ENCODE results near the gene SACM1L.

Gene SACM1L

DNA sequence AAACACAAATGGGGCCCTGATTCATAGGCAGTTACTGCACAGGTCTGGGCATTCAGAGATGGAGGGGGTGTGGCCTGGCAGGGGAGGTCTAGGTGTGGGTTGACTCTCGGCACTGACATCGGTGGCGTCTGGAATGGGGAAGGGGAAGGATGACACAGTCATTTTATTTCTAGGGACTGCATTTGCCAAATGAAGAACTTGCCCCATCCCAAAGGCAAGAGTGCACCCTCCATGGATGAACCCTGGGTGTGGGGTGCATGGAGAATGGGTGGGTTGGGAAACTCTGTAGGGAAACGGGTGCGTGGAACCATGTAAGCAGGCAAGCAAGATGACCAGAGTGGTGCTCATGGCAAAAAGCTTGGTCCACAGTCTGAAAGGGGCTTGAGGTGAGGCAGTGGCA is 82.6 kb downstream of the SACM1L start:
- H2AFZ ChIP-seq (ENCODE audit: low read length, unreplicated experiment) = no peak overlapping the region
- H3K36me3 ChIP-seq (ENCODE audit: insufficient read depth, low read length) = no peaks in the 10 kb centered on the region
- no peaks in the 10 kb centered on the region for H3K4me1 ChIP-seq (ENCODE audit: control insufficient read depth, insufficient read depth, low read length, unreplicated experiment)
- H3K79me2 ChIP-seq (ENCODE audit: control insufficient read depth, insufficient read depth, low read length, unreplicated experiment) = no peaks in the 10 kb centered on the region
- H3K27ac ChIP-seq (ENCODE audit: low read depth, low read length) = no peak overlapping the region
- no peak overlapping the region for H3K4me3 ChIP-seq (ENCODE audit: low read depth, low read length)
- H3K27me3 ChIP-seq (ENCODE audit: insufficient read depth, low read length) = peaks cover 95% of the 10 kb centered on the region

DNA sequence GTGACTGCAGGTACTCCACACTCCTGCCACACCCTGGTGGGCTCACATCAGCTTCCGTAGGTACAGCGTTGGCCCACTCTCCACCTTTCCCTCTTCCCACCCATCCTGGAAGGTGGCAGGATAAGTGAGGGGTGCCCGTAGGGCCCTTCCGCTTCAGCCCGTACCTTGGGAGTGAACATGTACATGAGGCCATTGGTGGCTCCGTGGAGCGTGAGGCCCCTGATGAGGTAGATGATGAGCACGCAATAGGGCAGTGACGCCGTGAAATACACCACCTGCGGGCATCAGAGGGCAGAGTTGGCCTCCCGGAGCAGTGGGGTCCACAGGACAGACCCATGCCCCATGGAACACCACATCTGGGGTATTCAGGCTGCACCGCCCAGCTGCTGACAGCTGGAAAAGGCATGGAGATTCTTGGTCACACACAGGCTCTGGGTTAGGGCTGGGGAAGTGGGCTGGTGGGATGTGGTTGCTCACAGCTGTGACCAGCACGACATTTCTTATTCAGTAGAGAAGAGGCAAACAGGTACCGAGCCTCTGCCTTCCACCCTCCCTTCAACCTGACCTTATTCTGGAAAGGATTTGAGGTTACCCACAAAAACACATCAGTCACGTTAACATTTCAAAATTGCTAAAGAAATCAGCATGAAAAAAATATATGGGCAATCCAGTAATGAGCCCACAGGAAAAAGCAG is 83.3 kb downstream of the SACM1L start:
- H3K36me3 ChIP-seq (ENCODE audit: insufficient read depth, low read length) = no peaks in the 10 kb centered on the region
- H3K27ac ChIP-seq (ENCODE audit: low read depth, low read length) = no peak overlapping the region
- no peaks in the 10 kb centered on the region for H3K4me1 ChIP-seq (ENCODE audit: control insufficient read depth, insufficient read depth, low read length, unreplicated experiment)
- H3K4me3 ChIP-seq (ENCODE audit: low read depth, low read length) = no peak overlapping the region
- peaks cover 94% of the 10 kb centered on the region for H3K27me3 ChIP-seq (ENCODE audit: insufficient read depth, low read length)
- no peaks in the 10 kb centered on the region for H3K79me2 ChIP-seq (ENCODE audit: control insufficient read depth, insufficient read depth, low read length, unreplicated experiment)
- no peak overlapping the region for H2AFZ ChIP-seq (ENCODE audit: low read length, unreplicated experiment)

GRCh38 chr3:45773072-45773471 is 83.9 kb downstream of the SACM1L start:
- Histone ChIP-seq H3K4me1 (ENCODE audit: control insufficient read depth, insufficient read depth, low read length, unreplicated experiment) (no peaks in the 10 kb centered on the region), H3K27ac (ENCODE audit: low read depth, low read length) (no peak overlapping the region), H3K4me3 (ENCODE audit: low read depth, low read length) (no peak overlapping the region), H2AFZ (ENCODE audit: low read length, unreplicated experiment) (no peak overlapping the region), H3K36me3 (ENCODE audit: insufficient read depth, low read length) (no peaks in the 10 kb centered on the region), H3K79me2 (ENCODE audit: control insufficient read depth, insufficient read depth, low read length, unreplicated experiment) (no peaks in the 10 kb centered on the region), H3K27me3 (ENCODE audit: insufficient read depth, low read length) (peaks cover 90% of the 10 kb centered on the region)

GRCh38 chr3:45773714-45774449 is 84.7 kb downstream of the SACM1L start:
- H3K4me3 ChIP-seq (ENCODE audit: low read depth, low read length) = no peak overlapping the region
- peaks cover 90% of the 10 kb centered on the region for H3K27me3 ChIP-seq (ENCODE audit: insufficient read depth, low read length)
- H3K4me1 ChIP-seq (ENCODE audit: control insufficient read depth, insufficient read depth, low read length, unreplicated experiment) = no peaks in the 10 kb centered on the region
- no peaks in the 10 kb centered on the region for H3K36me3 ChIP-seq (ENCODE audit: insufficient read depth, low read length)
- no peak overlapping the region for H2AFZ ChIP-seq (ENCODE audit: low read length, unreplicated experiment)
- H3K27ac ChIP-seq (ENCODE audit: low read depth, low read length) = no peak overlapping the region
- no peaks in the 10 kb centered on the region for H3K79me2 ChIP-seq (ENCODE audit: control insufficient read depth, insufficient read depth, low read length, unreplicated experiment)

- no peak overlapping the region for H3K4me3 ChIP-seq (ENCODE audit: low read depth, low read length)
- H3K4me1 ChIP-seq (ENCODE audit: control insufficient read depth, insufficient read depth, low read length, unreplicated experiment) = no peaks in the 10 kb centered on the region
- H3K27me3 ChIP-seq (ENCODE audit: insufficient read depth, low read length) = peaks cover 91% of the 10 kb centered on the region
Measured at GRCh38 chr3:45774581-45775521, 85.7 kb downstream of the SACM1L start.

GRCh38 chr3:45775571-45776300 is 86.5 kb downstream of the SACM1L start:
- H3K79me2 ChIP-seq (ENCODE audit: control insufficient read depth, insufficient read depth, low read length, unreplicated experiment) = no peaks in the 10 kb centered on the region
- H3K4me3 ChIP-seq (ENCODE audit: low read depth, low read length) = no peak overlapping the region
- no peaks in the 10 kb centered on the region for H3K36me3 ChIP-seq (ENCODE audit: insufficient read depth, low read length)
- H2AFZ ChIP-seq (ENCODE audit: low read length, unreplicated experiment) = no peak overlapping the region
- H3K27ac ChIP-seq (ENCODE audit: low read depth, low read length) = no peak overlapping the region
- H3K4me1 ChIP-seq (ENCODE audit: control insufficient read depth, insufficient read depth, low read length, unreplicated experiment) = no peaks in the 10 kb centered on the region
- peaks cover 90% of the 10 kb centered on the region for H3K27me3 ChIP-seq (ENCODE audit: insufficient read depth, low read length)

More at GRCh38 chr3:45774581-45775521, 85.7 kb downstream of the SACM1L start:
- H3K79me2 ChIP-seq (ENCODE audit: control insufficient read depth, insufficient read depth, low read length, unreplicated experiment) = no peaks in the 10 kb centered on the region
- no peak overlapping the region for H2AFZ ChIP-seq (ENCODE audit: low read length, unreplicated experiment)
- no peaks in the 10 kb centered on the region for H3K36me3 ChIP-seq (ENCODE audit: insufficient read depth, low read length)
- no peak overlapping the region for H3K27ac ChIP-seq (ENCODE audit: low read depth, low read length)

DNA sequence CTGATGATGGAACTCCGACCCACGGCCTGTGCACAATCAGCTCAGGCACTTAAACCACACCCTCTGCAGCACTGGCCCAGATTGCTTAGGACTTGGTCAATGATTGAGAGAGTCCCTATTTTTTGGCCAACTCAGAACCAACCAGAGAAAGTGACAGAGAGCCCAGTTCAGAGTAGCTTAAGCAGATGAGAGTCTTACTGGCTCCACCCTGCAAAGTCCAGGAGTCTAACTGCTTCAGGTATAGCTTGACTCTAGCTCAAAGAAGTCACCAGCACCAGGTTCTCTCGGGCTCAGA is 87.1 kb downstream of the SACM1L start:
- H3K36me3 ChIP-seq (ENCODE audit: insufficient read depth, low read length) = no peaks in the 10 kb centered on the region
- no peak overlapping the region for H2AFZ ChIP-seq (ENCODE audit: low read length, unreplicated experiment)
- H3K4me3 ChIP-seq (ENCODE audit: low read depth, low read length) = no peak overlapping the region
- no peaks in the 10 kb centered on the region for H3K79me2 ChIP-seq (ENCODE audit: control insufficient read depth, insufficient read depth, low read length, unreplicated experiment)
- H3K27ac ChIP-seq (ENCODE audit: low read depth, low read length) = no peak overlapping the region
- H3K4me1 ChIP-seq (ENCODE audit: control insufficient read depth, insufficient read depth, low read length, unreplicated experiment) = no peaks in the 10 kb centered on the region
- H3K27me3 ChIP-seq (ENCODE audit: insufficient read depth, low read length) = peaks cover 88% of the 10 kb centered on the region

GRCh38 chr3:45776611-45777010 is 87.4 kb downstream of the SACM1L start:
- H2AFZ ChIP-seq (ENCODE audit: low read length, unreplicated experiment) = no peak overlapping the region
- H3K27me3 ChIP-seq (ENCODE audit: insufficient read depth, low read length) = peaks cover 86% of the 10 kb centered on the region
- H3K36me3 ChIP-seq (ENCODE audit: insufficient read depth, low read length) = no peaks in the 10 kb centered on the region
- no peak overlapping the region for H3K27ac ChIP-seq (ENCODE audit: low read depth, low read length)
- no peak overlapping the region for H3K4me3 ChIP-seq (ENCODE audit: low read depth, low read length)
- H3K79me2 ChIP-seq (ENCODE audit: control insufficient read depth, insufficient read depth, low read length, unreplicated experiment) = no peaks in the 10 kb centered on the region
- H3K4me1 ChIP-seq (ENCODE audit: control insufficient read depth, insufficient read depth, low read length, unreplicated experiment) = no peaks in the 10 kb centered on the region

DNA sequence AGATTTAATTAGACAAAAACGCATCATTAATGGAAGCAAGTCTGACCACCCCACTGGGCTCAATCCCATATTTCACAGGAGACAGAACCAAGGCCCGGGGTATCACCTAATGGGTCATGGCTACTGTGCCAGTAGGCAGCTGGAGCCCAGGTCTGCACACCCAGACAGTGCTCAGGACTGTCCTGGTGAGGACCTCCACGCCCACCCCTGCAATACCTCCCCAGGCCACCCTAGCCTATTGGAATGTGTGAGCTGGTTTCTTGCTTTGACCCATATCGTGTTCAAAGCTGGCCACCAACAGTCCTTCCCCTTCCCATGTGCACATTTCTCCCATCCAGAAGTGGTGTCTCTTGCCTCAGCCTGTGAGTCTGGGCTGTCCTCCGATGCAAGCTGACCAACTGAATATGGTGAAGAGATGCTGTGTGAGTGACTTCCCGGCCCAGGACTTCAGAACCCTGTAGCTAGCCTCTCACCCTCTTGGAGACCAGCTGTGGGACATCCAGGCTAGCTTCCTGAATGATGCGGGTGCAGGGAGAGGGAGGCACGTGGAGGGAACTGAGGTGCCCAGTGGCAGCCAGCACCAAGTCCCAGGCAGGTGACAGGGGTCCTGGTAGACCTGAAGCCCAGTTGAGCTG is 88.0 kb downstream of the SACM1L start:
- Histone ChIP-seq H3K27ac (ENCODE audit: low read depth, low read length) (no peak overlapping the region), H3K27me3 (ENCODE audit: insufficient read depth, low read length) (peaks cover 86% of the 10 kb centered on the region), H3K79me2 (ENCODE audit: control insufficient read depth, insufficient read depth, low read length, unreplicated experiment) (no peaks in the 10 kb centered on the region), H2AFZ (ENCODE audit: low read length, unreplicated experiment) (no peak overlapping the region), H3K4me3 (ENCODE audit: low read depth, low read length) (no peak overlapping the region), H3K4me1 (ENCODE audit: control insufficient read depth, insufficient read depth, low read length, unreplicated experiment) (no peaks in the 10 kb centered on the region), H3K36me3 (ENCODE audit: insufficient read depth, low read length) (no peaks in the 10 kb centered on the region)
